HCT116 (cell line): Measurements from ENCODE around the gene ATXN1. TPM values are rescaled to one million over a fixed set of nuclear protein-coding genes. Genes with fewer than 3 reads are reported as not detected.

Source experiments
- ATAC-seq: fragments of 200-7000 bp; cut with Tn5 transposase; 2 replicates; pipeline ENCODE4 v1.9.1; 2020; ENCODE audit warnings: mild to moderate bottlenecking, moderate library complexity
- BruUV-seq: library from RNA; stranded (reverse); fragments of 400-500 nt; replicated peaks from 2 replicates; lab custom pipeline; 2021; lab: Mats Ljungman, UMichigan
- CTCF ChIA-PET: fragments of 300-600 bp; sonication (Branson Sonifier 250); formaldehyde crosslinking; loops from one replicate; lab custom pipeline; 2021; ENCODE audit warnings: antibody characterized with exemption; lab: Charles Lee
- POLR2A ChIA-PET: fragments of 300-600, 350-600 bp; sonication (Branson Sonifier 250); formaldehyde crosslinking; loops from one replicate; lab custom pipeline; 2021; ENCODE audit warnings: antibody characterized with exemption; lab: Charles Lee
- RAD21 ChIA-PET, 2 experiments: fragments of 300-600 bp; sonication (Branson Sonifier 250); formaldehyde crosslinking; loops; one replicate each; lab custom pipeline; 2023; ENCODE audit warnings: low total read pairs in 2 of 2; ENCODE audit not compliant: uncharacterized antibody in 2 of 2, unreplicated experiment in 2 of 2, low non-redundant PET in 1 of 2; lab: Charles Lee
- DNase-seq: peaks from one replicate; pipeline ENCODE4 v3.0.0-alpha.2; 2010; ENCODE audit warnings: low read depth, low spot score
- H2AFZ ChIP-seq: fragments of 200-600 bp; shearing (Covaris generic), sonication (generic); 2 replicates; pipeline ENCODE4 v1.6.1; 2017; ENCODE audit warnings: low read depth, mixed run types, mixed read lengths, antibody characterized with exemption, low read length; ENCODE audit not compliant: poor library complexity, severe bottlenecking
- H3K27ac ChIP-seq: 2 replicates; pipeline ENCODE4 v1.5.1; 2012; ENCODE audit warnings: low read depth, low read length
- H3K27me3 ChIP-seq: fragments of 200-600 bp; sonication (generic); 2 replicates; pipeline ENCODE4 v1.6.1; 2016; ENCODE audit warnings: mixed run types, low read length, mixed read lengths; ENCODE audit not compliant: insufficient read depth
- H3K36me3 ChIP-seq, 2 experiments: fragments of 200-500 bp in 1 of 2; fragments of 200-600 bp in 1 of 2; sonication (Bioruptor generic) in 1 of 2; sonication (generic) in 1 of 2; 2 replicates each; pipeline versions ENCODE4 v1.5.1 to v1.6.1; 2014 to 2016; ENCODE audit warnings: low read length in 2 of 2, inconsistent platforms in 1 of 2, mixed read lengths in 1 of 2, mixed run types in 1 of 2; ENCODE audit not compliant: insufficient read depth in 2 of 2, control insufficient read depth in 1 of 2
- H3K4me1 ChIP-seq, 2 experiments: fragments of 200-600 bp in 1 of 2; sonication (generic) in 1 of 2; 2 replicates each; pipeline versions ENCODE4 v1.5.1 to v1.6.1; 2012 to 2017; ENCODE audit warnings: low read length in 2 of 2, inconsistent platforms in 1 of 2, mild to moderate bottlenecking in 1 of 2, mixed read lengths in 1 of 2, mixed run types in 1 of 2, moderate library complexity in 1 of 2; ENCODE audit not compliant: insufficient read depth in 2 of 2, control insufficient read depth in 1 of 2
- H3K4me2 ChIP-seq: fragments of 200-600 bp; sonication (generic); 2 replicates; pipeline ENCODE4 v1.6.1; 2017; ENCODE audit warnings: mixed run types, low read length, mixed read lengths
- H3K4me3 ChIP-seq, 2 experiments: fragments of 200-600 bp in 1 of 2; sonication (generic) in 1 of 2; replicated peaks in 1 of 2; 2 replicates each; pipeline ENCODE4 v1.5.1; 2011 to 2016; ENCODE audit warnings: low read length in 2 of 2, control low read depth in 1 of 2, low read depth in 1 of 2, mild to moderate bottlenecking in 1 of 2, mixed read lengths in 1 of 2, mixed run types in 1 of 2
- H3K79me2 ChIP-seq: fragments of 200-600 bp; sonication (generic); 2 replicates; pipeline ENCODE4 v1.6.1; 2017; ENCODE audit warnings: mild to moderate bottlenecking, mixed run types, low read length, moderate library complexity, mixed read lengths; ENCODE audit not compliant: insufficient read depth
- H3K9ac ChIP-seq: fragments of 200-600 bp; sonication (generic); 2 replicates; pipeline ENCODE4 v1.6.1; 2016; ENCODE audit warnings: low read length, mixed read lengths
- H3K9me2 ChIP-seq: fragments of 200-600 bp; sonication (generic), shearing (Covaris generic); 2 replicates; pipeline ENCODE4 v1.6.1; 2017; ENCODE audit warnings: mixed run types, mild to moderate bottlenecking, moderate library complexity; ENCODE audit not compliant: insufficient read depth
- H3K9me3 ChIP-seq, 2 experiments: fragments of 200-500 bp in 1 of 2; fragments of 200-600 bp in 1 of 2; sonication (Bioruptor generic) in 1 of 2; sonication (generic) in 1 of 2; 2 replicates each; pipeline ENCODE4 v1.6.1; 2014 to 2017; ENCODE audit warnings: low read length in 2 of 2, mixed read lengths in 2 of 2, inconsistent platforms in 1 of 2, low read depth in 1 of 2, mild to moderate bottlenecking in 1 of 2, mixed run types in 1 of 2, moderate library complexity in 1 of 2; ENCODE audit not compliant: control insufficient read depth in 1 of 2, insufficient read depth in 1 of 2
- H4K20me1 ChIP-seq: fragments of 200-600 bp; sonication (generic), shearing (Covaris generic); 2 replicates; pipeline ENCODE4 v1.6.1; 2017; ENCODE audit warnings: mixed run types, mild to moderate bottlenecking, moderate library complexity; ENCODE audit not compliant: insufficient read depth
- CBX3 ChIP-seq: IDR thresholded peaks from 2 replicates; pipeline ENCODE4 v1.6.1; 2012; ENCODE audit warnings: low read depth
- CEBPB ChIP-seq: IDR thresholded peaks from 2 replicates; pipeline ENCODE4 v1.6.1; 2012; ENCODE audit warnings: low read depth
- EZH2phosphoT487 ChIP-seq: fragments of 200-600 bp; IDR thresholded peaks from 2 replicates; pipeline ENCODE4 v1.6.1; 2018; ENCODE audit warnings: antibody characterized with exemption, borderline replicate concordance
- JUND ChIP-seq: IDR thresholded peaks from 2 replicates; pipeline ENCODE4 v1.6.1; 2012
- MAX ChIP-seq: IDR thresholded peaks from 2 replicates; pipeline ENCODE4 v1.6.1; 2012
- POLR2A ChIP-seq: IDR thresholded peaks from 2 replicates; pipeline ENCODE4 v1.7.0; 2011; ENCODE audit warnings: borderline replicate concordance; ENCODE audit not compliant: insufficient read depth, insufficient read length; ENCODE audit errors: extremely low read depth
- RAD21 ChIP-seq: IDR thresholded peaks from 2 replicates; pipeline ENCODE4 v1.6.1; 2012; ENCODE audit warnings: low read depth, mild to moderate bottlenecking
- SIN3A ChIP-seq: IDR thresholded peaks from 2 replicates; pipeline ENCODE4 v1.6.1; 2012; ENCODE audit warnings: low read depth
- SP1 ChIP-seq: IDR thresholded peaks from 2 replicates; pipeline ENCODE4 v1.6.1; 2012; ENCODE audit warnings: low read depth
- SRF ChIP-seq: IDR thresholded peaks from 2 replicates; pipeline ENCODE4 v1.6.1; 2012; ENCODE audit warnings: low read depth
- ZBTB33 ChIP-seq: IDR thresholded peaks from 2 replicates; pipeline ENCODE4 v1.6.1; 2011; ENCODE audit warnings: mild to moderate bottlenecking, low read length, moderate library complexity; ENCODE audit not compliant: insufficient replicate concordance; ENCODE audit errors: extremely low read depth
- ZNF274 ChIP-seq: fragments of 200-500 bp; sonication (Bioruptor generic); IDR thresholded peaks from 2 replicates; pipeline ENCODE4 v1.6.1; 2014; ENCODE audit warnings: mild to moderate bottlenecking, low read depth, low read length, inconsistent platforms
- intact Hi-C: fragments of 100-400 bp; cut with micrococcal nuclease; formaldehyde crosslinking; loops from 2 replicates; pipeline ENCODE4 v1.10.0; 2022
- total RNA-seq: library from RNA; stranded (reverse); gene quantifications from one replicate; pipeline ENCODE4 v1.2.1, GENCODE V29; 2021; ENCODE audit not compliant: unreplicated experiment

ATXN1 gene
- total RNA-seq, 1 experiment from 2014 or later: 21.0 TPM

- POLR2A ChIA-PET: no interaction called here
- TF ChIP-seq SRF (no peak), JUND (no peak), CBX3 (no peak), EZH2phosphoT487 (no peak), CEBPB (no peak), MAX (no peak), ZBTB33 (no peak), ZNF274 (no peak), POLR2A (no peak), SP1 (no peak), SIN3A (no peak), RAD21 (no peak)
- no peaks in the 10 kb centered on the region for H3K27me3 ChIP-seq
- H2AFZ ChIP-seq: no peak overlapping the region
- no peaks in the 10 kb centered on the region for H3K36me3 ChIP-seq
- intact Hi-C loops: no loop called here
- RAD21 ChIA-PET: no interaction called here
- peaks cover 0 to 5% of the 10 kb centered on the region in 2 experiments; a peak in 1 of 4 replicates for H3K4me1 ChIP-seq
- CTCF ChIA-PET: no interaction called here
- H3K4me3 ChIP-seq: no peak overlapping the region
- H3K4me2 ChIP-seq: no peak overlapping the region
- no TSS peak for BruUV-seq
- no peaks in the 10 kb centered on the region for H3K9me2 ChIP-seq
- no peaks in the 10 kb centered on the region for H3K9me3 ChIP-seq
- no peak overlapping the region for H3K27ac ChIP-seq
- H3K9ac ChIP-seq: no peak overlapping the region
- DNase-seq: no peak
- no peaks in the 10 kb centered on the region for H4K20me1 ChIP-seq
- ATAC-seq: peak; percentile 20; the same call in 1 of the 2 replicates
- no peaks in the 10 kb centered on the region for H3K79me2 ChIP-seq
Measured at GRCh38 chr6:16267428-16268263, 493.6 kb downstream of the ATXN1 start.
